ENCODE data around the gene CRYBG3. TPM values are rescaled to one million over a fixed set of nuclear protein-coding genes. Genes with fewer than 3 reads are reported as not detected.

CRYBG3 gene
- 10 to 100 TPM; 39.7 to 49.8 TPM for total RNA-seq
- 47.6 TPM for polyA plus RNA-seq (ENCODE audit: insufficient read depth, low read depth, low replicate concordance)
- long read RNA-seq, donor 1 = 0 reads
- long read RNA-seq, donor 2 = 0 reads

GRCh38 chr3:97821774-97822358, at the start of gene CRYBG3:
CRYBG3 (plus strand) TSS chr3:97822011; CDS start chr3:97822207, 196 bp downstream.
- TF ChIP-seq POLR2A (IDR thresholded peaks at IDR 0.05) (peak; percentile 34), CTCF (IDR thresholded peaks at IDR 0.05) (peak in 1 of 3 experiments; percentile 13)
- intact Hi-C loops (cut with DNase I; ENCODE audit: low total_unique reads) = no loop called here
- no peaks in the 10 kb centered on the region for H3K9me3 ChIP-seq
- peaks cover 9% of the 10 kb centered on the region for H3K4me1 ChIP-seq
- DNase-seq = peak; percentile 82
- H3K27me3 ChIP-seq = no peaks in the 10 kb centered on the region
- no peaks in the 10 kb centered on the region for H3K36me3 ChIP-seq (ENCODE audit: low read depth, missing control alignments)
- peak within 1 kb of the TSS; percentile 71 to 92 for H3K4me3 ChIP-seq
- H3K27ac ChIP-seq = peak within 1 kb of the TSS; percentile 79 to 93
- WGBS, 2 donors = 1% methylated on average over 48 of the region's 66 CpGs; no CpG with 5 or more reads in 1 of the 2 donors

GRCh38 chr3:97772926-97773325, 48.9 kb upstream of the CRYBG3 start:
- Histone ChIP-seq H3K27me3 (no peaks in the 10 kb centered on the region), H3K4me3 (no peak overlapping the region), H3K27ac (no peak overlapping the region), H3K4me1 (no peaks in the 10 kb centered on the region), H3K36me3 (ENCODE audit: low read depth, missing control alignments) (no peaks in the 10 kb centered on the region), H3K9me3 (no peaks in the 10 kb centered on the region)
- DNase-seq = no peak
- 84 to 89% methylated on average over 3 of the region's 3 CpGs for WGBS, 2 donors
- intact Hi-C loops (cut with DNase I; ENCODE audit: low total_unique reads) = no loop called here
- TF ChIP-seq POLR2A (IDR thresholded peaks at IDR 0.05) (no peak), CTCF (IDR thresholded peaks at IDR 0.05) (no peak)

GRCh38 chr3:97778152-97778551, 43.7 kb upstream of the CRYBG3 start:
- intact Hi-C loops (cut with DNase I; ENCODE audit: low total_unique reads) = no loop called here
- H3K36me3 ChIP-seq (ENCODE audit: low read depth, missing control alignments) = no peaks in the 10 kb centered on the region
- H3K9me3 ChIP-seq = no peaks in the 10 kb centered on the region
- H3K27ac ChIP-seq = no peak overlapping the region
- TF ChIP-seq CTCF (IDR thresholded peaks at IDR 0.05) = no peak
- TF ChIP-seq POLR2A (IDR thresholded peaks at IDR 0.05) = no peak
- no peak overlapping the region for H3K4me3 ChIP-seq
- H3K27me3 ChIP-seq = no peaks in the 10 kb centered on the region
- DNase-seq = no peak
- H3K4me1 ChIP-seq = no peaks in the 10 kb centered on the region

GRCh38 chr3:97793420-97794019, 28.3 kb upstream of the CRYBG3 start:
- H3K27me3 ChIP-seq = no peaks in the 10 kb centered on the region
- DNase-seq = no peak
- intact Hi-C loops (cut with DNase I; ENCODE audit: low total_unique reads) = no loop called here
- H3K4me3 ChIP-seq = no peak overlapping the region
- no peaks in the 10 kb centered on the region for H3K9me3 ChIP-seq
- H3K4me1 ChIP-seq = no peaks in the 10 kb centered on the region
- H3K27ac ChIP-seq = no peak overlapping the region
- TF ChIP-seq POLR2A (IDR thresholded peaks at IDR 0.05) (no peak), CTCF (IDR thresholded peaks at IDR 0.05) (peak; percentile 48 to 77 (median 74))
- no peaks in the 10 kb centered on the region for H3K36me3 ChIP-seq (ENCODE audit: low read depth, missing control alignments)
